ENCODE measurements around the gene ADA.
A peak's percentile ranks its signal among the peaks of the same experiment; 100 is the strongest.

ADA gene

GRCh38 chr20:44579313-44580081, 72.0 kb downstream of the ADA start:
- Mint-ChIP-seq H3K4me3 (no peak overlapping the region), H3K27me3 (no peaks in the 10 kb centered on the region), H3K4me1 (peaks cover 71% of the 10 kb centered on the region), H3K27ac (peak overlapping the region; percentile 93), H3K9me3 (no peaks in the 10 kb centered on the region), H3K36me3 (no peaks in the 10 kb centered on the region)
- peak; percentile 67 for ATAC-seq

DNA sequence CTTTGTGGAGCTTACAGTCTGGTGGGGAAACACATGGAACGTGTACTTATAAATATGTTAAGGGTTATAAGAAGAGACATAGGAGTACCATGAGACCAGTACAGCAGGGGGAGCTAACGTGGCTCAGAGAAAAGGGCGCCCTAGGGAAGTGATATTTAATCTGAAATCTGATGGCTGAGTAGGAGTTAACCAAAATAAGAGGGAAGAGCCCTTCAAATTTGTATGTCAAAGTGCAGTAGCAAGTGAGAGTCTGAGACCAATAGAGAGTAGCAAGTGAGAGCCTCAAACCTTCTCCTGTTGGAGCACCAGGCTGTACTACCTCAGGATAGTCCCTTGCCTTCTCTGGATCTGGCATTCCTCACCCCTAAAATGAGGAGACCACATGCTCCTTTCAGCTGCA, 75.2 kb downstream of the ADA start:
- H3K36me3 Mint-ChIP-seq, result no peaks in the 10 kb centered on the region
- peak overlapping the region; percentile 76 for H3K27ac Mint-ChIP-seq

GRCh38 chr20:44574372-44574771, 77.1 kb downstream of the ADA start:
- Mint-ChIP-seq H3K9me3 (no peaks in the 10 kb centered on the region), H3K4me3 (no peak overlapping the region), H3K4me1 (peaks cover 25% of the 10 kb centered on the region), H3K27me3 (no peaks in the 10 kb centered on the region), H3K27ac (no peak overlapping the region), H3K36me3 (no peaks in the 10 kb centered on the region)
- ATAC-seq, result no peak

More for the DNA sequence above, 75.2 kb downstream of the ADA start:
- ATAC-seq, result peak; percentile 85
- no peaks in the 10 kb centered on the region for H3K9me3 Mint-ChIP-seq
- peak overlapping the region; percentile 2 for H3K4me3 Mint-ChIP-seq
- no peaks in the 10 kb centered on the region for H3K27me3 Mint-ChIP-seq
- H3K4me1 Mint-ChIP-seq, result peaks cover 44% of the 10 kb centered on the region

GRCh38 chr20:44573501-44573869, 78.0 kb downstream of the ADA start:
- ATAC-seq, result no peak
- Mint-ChIP-seq H3K27ac (no peak overlapping the region), H3K9me3 (no peaks in the 10 kb centered on the region), H3K4me1 (peaks cover 18% of the 10 kb centered on the region), H3K27me3 (no peaks in the 10 kb centered on the region), H3K4me3 (no peak overlapping the region), H3K36me3 (no peaks in the 10 kb centered on the region)

GRCh38 chr20:44572551-44573500, 78.7 kb downstream of the ADA start:
- H3K27ac Mint-ChIP-seq, result no peak overlapping the region
- ATAC-seq, result no peak
- no peaks in the 10 kb centered on the region for H3K9me3 Mint-ChIP-seq
- H3K36me3 Mint-ChIP-seq, result no peaks in the 10 kb centered on the region
- H3K27me3 Mint-ChIP-seq, result no peaks in the 10 kb centered on the region
- peaks cover 16% of the 10 kb centered on the region for H3K4me1 Mint-ChIP-seq
- no peak overlapping the region for H3K4me3 Mint-ChIP-seq

GRCh38 chr20:44571362-44571988, 80.0 kb downstream of the ADA start:
- Mint-ChIP-seq H3K9me3 (no peaks in the 10 kb centered on the region), H3K27me3 (no peaks in the 10 kb centered on the region), H3K36me3 (no peaks in the 10 kb centered on the region), H3K4me3 (no peak overlapping the region), H3K27ac (no peak overlapping the region), H3K4me1 (peaks cover 9% of the 10 kb centered on the region)
- no peak for ATAC-seq

GRCh38 chr20:44570367-44570766, 81.1 kb downstream of the ADA start:
- H3K36me3 Mint-ChIP-seq, result no peaks in the 10 kb centered on the region
- no peak for ATAC-seq
- no peak overlapping the region for H3K4me3 Mint-ChIP-seq
- H3K27me3 Mint-ChIP-seq, result no peaks in the 10 kb centered on the region
- H3K4me1 Mint-ChIP-seq, result no peaks in the 10 kb centered on the region
- H3K27ac Mint-ChIP-seq, result no peak overlapping the region
- no peaks in the 10 kb centered on the region for H3K9me3 Mint-ChIP-seq
